ENCODE results near the gene CEP192.
"Not testable (repeated sequence)": the region's sequence is repeated elsewhere in the genome, so short reads cannot be mapped to it uniquely, and the experiment has no call there.

CEP192 gene, protein sequence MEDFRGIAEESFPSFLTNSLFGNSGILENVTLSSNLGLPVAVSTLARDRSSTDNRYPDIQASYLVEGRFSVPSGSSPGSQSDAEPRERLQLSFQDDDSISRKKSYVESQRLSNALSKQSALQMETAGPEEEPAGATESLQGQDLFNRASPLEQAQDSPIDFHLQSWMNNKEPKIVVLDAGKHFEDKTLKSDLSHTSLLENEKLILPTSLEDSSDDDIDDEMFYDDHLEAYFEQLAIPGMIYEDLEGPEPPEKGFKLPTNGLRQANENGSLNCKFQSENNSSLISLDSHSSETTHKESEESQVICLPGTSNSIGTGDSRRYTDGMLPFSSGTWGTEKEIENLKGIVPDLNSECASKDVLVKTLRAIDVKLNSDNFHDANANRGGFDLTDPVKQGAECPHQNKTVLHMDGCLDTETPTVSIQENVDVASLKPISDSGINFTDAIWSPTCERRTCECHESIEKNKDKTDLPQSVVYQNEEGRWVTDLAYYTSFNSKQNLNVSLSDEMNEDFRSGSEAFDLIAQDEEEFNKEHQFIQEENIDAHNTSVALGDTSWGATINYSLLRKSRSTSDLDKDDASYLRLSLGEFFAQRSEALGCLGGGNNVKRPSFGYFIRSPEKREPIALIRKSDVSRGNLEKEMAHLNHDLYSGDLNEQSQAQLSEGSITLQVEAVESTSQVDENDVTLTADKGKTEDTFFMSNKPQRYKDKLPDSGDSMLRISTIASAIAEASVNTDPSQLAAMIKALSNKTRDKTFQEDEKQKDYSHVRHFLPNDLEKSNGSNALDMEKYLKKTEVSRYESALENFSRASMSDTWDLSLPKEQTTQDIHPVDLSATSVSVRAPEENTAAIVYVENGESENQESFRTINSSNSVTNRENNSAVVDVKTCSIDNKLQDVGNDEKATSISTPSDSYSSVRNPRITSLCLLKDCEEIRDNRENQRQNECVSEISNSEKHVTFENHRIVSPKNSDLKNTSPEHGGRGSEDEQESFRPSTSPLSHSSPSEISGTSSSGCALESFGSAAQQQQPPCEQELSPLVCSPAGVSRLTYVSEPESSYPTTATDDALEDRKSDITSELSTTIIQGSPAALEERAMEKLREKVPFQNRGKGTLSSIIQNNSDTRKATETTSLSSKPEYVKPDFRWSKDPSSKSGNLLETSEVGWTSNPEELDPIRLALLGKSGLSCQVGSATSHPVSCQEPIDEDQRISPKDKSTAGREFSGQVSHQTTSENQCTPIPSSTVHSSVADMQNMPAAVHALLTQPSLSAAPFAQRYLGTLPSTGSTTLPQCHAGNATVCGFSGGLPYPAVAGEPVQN (N-terminal part only)

DNA sequence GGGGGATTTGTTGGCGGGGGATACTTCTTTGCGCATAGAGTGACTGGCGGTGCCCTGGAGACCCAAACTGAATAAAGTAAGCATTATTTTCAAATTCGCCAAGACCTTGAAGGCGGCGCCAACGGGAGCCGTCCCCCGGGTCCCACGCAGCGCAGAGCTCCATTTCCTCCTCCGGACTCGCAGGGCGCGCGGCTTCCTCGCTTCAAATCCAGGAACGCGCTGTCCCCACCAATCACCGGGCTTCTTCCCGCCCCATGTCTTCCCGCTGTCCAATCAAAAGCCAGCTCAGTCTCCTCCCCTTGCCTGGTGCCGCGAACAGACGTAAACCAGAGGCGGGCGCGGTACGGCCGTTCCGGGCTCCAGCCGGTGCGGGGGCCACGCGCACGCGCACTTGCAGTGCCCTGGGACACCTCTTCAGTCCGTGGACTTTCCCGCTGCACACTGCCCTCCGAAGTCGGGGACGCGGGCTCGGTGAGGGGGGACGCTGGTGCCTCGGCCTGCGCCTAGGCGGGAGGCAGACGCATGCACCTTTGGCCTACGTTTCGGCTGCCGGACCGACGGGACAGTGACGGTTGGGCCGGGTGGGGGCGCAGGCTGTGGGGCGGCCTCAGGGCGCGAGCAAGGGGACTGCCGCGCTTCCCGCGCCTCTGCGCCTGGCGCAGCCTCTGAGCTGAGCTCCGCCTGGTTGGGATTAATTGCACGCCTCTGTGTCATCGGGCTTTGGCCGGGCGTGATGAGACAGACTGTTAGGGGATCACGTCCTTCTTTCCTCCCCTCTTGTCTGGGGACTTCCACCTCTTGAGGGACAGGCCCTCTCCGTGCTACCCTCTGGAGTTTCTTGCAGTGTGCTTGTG is at the start of gene CEP192:
Gene CEP192 (plus strand): TSS at position 396 of the 854 bp plus-strand sequence. CDS start 8,063 bp downstream, outside the sequence.
- DNase-seq: peak; percentile 96

DNA sequence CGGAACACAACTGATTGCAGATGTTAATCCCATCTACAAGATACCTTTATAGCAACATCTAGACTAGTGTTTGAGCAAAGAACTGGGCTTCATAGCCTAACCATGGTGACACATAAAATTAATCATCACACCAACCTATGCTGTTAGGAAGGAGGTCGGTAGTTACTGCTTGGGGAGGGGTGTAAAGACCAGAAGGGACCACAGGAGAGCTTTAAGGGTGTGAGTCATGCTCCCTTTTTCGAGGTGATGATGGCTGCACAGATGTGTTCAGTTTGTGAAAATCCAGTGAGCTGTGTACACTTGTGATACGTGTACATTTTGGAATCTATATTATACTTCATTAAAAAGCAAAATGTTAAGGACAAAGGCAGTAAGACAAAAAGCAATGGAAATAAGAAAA is 47.9 kb upstream of the CEP192 start:
- DNase-seq: no peak

DNA sequence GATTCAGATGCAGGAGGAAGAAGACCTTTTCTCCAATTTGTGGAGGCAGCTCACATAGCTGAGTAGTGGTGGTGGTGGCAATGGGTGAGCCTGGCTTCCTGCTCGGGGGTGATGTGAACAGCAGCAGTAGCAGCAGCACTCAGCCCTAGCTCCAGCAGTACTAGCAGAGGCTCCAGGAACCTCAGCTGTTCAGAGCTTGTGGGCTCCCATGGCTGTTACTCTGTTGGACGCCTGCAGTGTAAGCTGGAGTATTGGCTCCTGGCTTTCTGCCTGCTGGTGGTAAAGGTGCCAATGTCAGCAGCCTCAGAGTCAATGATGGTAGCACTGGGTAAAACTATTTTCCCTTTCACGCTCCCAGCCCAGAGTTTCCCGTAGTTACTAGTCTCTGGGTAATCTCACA is 46.5 kb upstream of the CEP192 start:
- DNase-seq: no peak

DNA sequence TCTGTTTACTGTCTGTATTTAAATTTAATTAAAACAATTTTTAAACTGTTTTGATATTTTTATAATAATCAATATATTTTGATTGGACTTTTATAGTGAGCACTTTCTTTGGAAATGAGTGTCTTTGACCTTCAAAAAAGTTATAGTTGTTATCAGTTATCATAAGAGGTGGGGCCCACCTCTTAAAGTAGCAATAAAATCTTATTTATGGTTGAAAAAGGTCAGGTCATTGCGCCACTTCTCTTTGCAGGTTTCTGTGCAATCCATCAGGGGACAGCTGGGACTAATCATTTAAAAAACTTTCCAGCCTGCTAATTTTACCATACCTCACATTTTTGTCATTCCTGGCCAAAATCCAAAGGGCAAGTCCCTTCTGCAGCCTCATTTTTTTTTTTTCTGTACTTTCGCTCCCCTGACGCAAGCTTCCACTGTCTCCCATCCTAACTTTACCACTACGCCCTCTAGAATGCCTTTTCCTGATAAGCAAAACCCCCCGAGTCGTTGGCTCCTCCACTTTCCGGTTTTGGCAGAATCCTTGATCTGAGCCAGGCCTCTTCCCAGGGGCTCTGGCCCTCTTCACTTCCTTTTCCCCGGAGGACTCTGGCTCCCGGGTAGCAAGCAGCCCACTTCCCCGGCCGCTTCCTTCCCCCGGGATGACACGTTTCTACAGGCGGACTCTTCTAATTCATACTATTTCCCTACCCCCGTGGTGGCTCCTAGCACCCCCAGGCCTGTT is 44.4 kb upstream of the CEP192 start:
- DNase-seq: peak; percentile 68

DNA sequence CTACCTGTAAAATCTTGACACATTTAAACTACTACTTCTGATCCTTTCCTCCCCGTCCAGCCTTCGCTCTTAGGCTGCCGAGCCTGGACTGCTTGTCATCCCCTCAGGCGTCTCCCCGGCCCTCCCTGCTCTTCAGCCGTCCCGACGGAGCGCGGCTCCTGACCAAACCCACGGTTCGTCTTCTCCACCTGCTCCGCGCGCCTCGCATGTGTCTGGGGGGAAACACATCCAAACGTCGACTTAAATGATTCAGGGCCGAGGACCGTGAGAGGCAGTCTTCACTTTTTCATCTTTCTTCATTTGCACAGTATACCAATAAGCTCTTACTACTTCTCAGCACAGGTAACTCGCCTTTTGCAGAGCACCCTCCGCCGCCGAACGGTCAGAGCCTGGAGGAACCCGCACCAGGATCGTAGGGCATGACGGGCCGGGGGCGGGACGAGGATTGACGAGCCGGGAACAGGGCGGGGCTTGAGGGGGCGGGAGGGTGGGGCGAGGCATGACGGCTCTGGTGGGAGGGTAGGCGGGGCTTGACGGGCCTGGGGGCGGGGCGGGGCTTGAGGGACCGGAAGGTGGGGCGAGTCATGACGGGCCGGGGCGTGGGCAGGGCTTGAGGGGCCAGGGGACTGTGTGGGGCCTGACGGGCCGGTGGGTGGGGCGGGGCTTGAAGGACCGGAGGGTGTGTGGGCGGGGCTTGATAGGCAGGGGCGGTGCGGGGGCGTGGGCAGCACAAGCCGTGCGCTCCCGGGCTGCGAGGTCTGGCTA is 43.7 kb upstream of the CEP192 start, which contains the start of gene SEH1L:
Gene SEH1L (plus strand): TSS at position 727 of the 765 bp plus-strand sequence. CDS start 111 bp downstream, outside the sequence.
- peak; percentile 99 for DNase-seq

DNA sequence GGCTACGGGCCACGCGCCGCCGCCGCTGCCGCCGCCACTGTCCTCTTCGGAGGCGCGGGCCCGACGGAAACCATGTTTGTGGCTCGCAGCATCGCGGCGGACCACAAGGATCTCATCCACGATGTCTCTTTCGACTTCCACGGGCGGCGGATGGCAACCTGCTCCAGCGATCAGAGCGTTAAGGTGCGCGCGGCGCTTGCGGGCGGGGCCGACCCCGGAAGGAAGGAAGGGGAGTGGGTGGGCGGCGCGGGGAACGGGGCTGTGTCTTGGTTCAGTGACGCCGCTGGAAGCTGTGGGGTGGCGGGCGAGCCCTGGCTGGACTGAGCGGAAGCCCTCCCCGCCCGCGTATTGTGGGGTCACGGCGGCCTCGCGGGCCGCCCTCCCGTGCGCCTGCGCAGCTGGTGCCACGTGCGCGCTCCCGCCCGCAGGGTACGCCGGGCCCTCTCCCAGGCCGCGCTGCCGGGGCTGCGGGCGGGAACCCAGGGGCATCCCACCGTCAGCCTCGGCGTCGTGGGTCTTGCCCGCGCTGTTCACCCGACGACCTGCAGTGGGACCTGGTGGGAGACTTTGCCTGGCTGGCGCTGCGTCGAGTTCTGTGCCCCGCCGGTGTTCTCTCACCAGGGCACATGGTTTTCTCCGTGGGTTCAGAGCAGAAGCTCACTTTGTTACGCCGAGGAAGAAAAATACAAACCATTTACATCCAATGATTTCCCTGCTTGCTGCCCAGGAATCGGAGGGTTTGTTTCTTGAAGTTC is 42.9 kb upstream of the CEP192 start:
- DNase-seq: peak; percentile 98

DNA sequence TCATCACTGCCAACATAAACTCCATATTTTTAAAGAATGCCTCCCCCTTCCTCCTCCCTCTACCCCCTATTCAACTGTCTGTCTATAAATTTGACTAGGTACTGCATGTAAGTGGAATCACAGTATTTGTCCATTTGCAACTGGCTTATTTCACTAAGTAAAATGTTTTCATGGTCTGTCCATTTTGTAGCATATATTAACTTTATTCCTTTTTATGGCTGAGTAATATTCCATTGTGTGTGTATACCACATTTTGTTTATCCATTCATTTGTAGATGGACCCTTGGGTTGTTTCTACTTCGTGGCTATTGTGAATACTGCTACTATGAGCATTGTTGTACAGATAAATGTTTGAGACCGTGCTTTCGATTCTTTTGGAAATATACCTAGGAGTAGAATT is 32.7 kb upstream of the CEP192 start:
- DNase-seq: no peak

DNA sequence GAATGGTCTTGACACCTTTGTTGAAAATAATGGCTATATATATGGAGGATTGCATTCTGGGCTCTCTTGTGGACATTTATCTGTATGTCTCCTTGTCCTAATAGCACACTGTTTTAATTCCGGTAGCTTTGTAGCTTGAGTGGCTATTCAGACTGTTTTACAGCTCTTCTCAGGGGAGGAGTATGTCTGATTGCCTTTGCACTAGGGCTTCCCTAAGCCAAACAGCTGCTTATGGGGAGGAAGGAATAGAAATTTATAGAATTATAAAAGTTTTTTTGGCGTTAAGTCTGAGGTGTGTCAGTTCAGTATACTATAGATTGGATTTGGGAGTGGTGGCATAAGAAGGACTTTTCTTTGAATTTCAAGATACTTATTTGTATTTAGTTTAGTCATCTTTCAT is 30.8 kb upstream of the CEP192 start:
- DNase-seq: no peak

DNA sequence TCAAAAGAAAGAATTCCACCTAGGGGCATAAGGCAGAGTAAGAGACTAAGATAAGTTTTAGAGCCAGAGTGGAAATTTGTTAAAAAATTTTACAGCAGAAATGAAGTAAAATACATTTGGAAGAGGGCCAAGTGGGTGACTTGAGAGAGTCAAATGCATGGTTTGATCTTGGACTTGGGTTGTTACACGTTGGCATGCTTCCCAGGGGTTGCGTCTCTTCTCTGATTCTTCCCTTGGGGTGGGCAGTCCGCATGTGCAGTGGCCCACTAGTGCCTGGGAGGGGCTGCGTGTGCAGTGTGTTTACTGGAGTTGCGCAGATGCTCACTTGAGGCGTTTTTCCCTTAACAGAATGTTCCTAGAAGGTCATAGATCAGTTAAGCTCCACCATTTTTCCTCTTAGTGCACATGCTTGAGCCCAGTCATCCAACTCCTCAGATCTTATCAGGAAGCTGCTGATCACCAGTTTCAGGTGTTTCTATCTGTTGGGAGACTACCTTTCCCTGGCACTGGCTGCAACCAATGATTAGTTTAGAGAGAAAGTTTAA is 30.2 kb upstream of the CEP192 start:
- no peak for DNase-seq

DNA sequence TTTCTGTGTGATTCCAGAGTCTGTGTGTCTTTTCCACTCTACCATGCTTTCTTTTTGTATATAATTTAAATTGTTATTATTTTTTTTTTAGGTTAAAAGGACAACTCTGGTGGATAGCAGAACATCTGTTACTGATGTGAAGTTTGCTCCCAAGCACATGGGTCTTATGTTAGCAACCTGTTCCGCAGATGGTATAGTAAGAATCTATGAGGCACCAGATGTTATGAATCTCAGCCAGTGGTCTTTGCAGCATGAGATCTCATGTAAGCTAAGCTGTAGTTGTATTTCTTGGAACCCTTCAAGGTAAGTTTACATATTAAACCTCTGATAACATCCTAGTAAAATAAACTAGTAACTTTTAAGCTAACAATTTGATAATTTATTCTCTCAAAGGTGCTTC is 28.1 kb upstream of the CEP192 start:
- no peak for DNase-seq

DNA sequence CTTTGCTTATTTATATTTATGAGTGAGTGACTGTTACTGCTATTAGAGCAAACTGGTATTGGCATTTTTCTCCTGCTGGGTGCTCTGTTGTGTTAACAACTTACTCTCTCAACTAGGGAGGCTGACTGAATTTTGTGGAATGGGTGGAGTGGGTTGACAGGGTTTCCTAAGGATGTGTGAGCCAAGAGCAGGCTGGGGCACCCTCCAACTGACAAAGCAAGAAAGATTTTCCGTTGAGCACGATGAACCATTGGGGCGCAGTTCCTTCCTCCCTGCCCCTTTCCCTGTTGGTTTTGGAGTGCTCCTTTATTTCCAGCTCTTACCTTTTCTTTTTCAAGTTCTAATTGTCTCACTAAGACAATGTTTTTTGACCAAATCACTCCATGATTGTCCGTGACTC is 23.0 kb upstream of the CEP192 start:
- no peak for DNase-seq

DNA sequence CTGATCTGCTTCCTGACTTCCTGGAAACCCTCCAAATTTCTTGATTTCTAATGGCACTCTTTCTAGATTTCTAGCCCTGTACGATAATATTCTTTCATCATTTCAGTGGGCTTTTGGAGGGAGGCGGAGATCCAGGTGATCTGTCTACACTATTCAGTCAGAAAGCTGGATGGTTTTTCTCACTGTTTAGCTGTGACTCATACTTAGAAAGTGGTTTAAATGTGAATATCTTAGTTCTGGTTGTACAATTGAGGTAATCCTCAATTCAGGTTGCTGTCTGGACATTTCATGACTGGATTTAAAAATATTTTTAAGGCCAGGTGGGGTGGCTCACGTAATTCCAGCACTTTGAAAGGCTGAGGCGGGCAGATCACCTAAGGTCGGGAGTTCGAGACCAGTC is 22.5 kb upstream of the CEP192 start:
- no peak for DNase-seq

DNA sequence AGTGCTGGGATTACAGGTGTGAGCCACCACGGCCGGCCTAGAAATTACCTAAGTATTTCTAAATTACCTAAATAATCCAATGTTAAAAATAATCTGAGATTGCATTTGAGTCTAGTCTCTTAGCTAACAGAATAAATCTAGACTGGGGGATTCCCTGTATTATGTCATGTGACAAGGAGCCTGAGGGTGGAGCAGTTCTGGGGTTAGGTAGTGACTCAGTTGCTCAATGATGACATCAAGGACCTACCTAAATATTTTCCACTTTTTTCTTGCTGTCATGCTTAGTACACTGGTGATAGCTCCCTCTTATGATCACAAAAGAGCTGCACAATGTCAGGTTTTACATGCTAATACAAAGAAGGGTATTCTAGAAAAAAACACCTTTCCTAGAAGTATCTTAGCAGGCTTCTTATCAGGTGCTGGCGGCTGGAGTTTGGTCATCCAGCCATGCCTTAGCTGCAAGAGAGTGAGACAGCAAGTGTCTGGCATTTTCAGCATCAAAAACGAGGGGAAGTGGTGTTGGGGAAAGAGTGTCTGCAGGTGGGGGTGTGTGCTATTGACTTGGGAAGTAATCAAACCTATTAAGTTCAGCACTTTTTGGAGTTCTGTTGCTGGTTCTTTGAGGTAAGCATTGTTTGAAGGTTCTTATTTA is 17.5 kb upstream of the CEP192 start:
- no peak for DNase-seq

DNA sequence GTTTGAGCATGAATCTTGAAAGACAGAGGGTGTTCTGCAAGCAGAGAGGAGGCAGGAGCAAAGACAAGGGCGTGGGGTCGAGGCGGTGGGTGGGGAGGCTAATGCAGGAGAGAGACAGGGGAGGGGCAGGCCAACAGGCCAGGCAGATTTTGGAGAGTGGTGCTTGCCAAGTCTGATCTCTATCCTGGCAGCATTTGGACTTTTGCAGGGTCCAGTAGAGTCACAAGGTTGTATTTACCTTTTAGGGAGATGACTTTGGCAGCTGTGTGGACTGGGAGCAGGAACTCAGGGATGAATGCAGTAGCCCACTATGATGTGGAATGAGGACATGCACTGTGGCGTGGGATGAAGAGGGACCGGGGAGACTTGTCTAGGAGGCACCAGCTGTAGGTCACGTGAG is 15.7 kb upstream of the CEP192 start:
- no peak for DNase-seq

DNA sequence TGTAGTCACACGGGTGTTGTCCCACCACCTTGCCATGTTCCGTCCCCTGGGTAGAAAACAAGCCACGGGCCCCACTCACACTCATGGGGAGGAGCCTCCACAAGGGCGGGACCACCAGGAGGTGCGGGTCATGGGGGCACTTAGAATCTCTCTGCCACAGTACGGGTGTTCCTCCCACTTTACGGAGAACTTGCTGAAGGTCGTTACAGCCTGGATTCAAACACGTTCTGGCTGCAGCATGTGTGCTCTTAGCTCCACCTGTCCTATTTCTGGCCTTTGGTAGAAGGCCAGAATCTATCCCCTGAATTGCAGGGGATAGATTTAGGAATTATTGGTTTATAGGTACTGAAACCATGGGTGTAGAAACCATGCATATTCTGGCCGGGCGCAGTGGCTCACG is 14.9 kb upstream of the CEP192 start:
- no peak for DNase-seq

DNA sequence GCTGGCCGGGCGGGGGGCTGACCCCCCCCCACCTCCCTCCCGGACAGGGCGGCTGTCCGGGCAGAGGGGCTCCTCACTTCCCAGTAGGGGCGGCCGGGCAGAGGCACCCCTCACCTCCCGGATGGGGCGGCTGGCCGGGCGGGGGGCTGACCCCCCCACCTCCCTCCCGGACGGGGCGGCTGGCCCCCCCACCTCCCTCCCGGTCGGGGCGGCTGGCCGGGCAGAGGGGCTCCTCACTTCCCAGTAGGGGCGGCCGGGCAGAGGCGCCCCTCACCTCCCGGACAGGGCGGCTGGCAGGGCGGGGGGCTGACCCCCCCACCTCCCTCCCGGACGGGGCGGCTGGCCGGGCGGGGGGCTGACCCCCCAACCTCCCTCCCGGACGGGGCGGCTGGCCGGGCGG is 11.1 kb upstream of the CEP192 start:
- DNase-seq: not testable (repeated sequence)

DNA sequence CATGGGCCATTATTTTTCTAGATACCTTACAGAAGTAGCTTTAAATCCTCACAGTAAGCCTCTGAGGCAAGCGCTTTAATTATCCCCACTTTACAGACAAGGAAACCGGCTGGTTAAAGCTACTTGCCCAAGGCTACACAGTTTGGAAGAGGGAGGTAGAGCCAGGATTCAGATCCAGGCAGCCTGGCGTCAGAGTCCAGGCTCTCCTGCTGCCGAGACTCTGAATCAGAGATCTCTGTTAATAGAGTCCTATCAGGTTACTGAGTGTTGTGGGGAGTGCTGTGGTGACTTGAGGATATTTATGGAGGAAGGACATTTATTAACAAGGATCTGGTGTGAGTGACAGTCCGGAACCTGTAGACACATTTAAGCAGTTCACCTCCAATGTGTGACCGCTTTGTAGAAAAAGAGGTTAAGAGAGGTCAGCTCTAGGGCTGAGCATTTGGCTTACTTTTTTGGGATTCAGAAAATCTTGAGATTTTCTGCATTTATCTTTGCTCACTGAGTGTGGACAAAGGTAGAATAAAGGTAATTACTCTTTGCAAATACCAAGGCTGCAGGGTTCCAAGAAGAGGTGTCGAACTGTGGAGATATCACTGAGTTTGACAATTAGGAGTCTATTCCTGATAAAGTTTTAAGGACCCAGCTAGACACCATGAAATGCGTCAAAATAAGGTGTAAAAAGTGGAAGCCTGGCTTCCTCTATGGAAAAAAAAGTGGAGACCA is 1.6 kb upstream of the CEP192 start:
- no peak for DNase-seq

DNA sequence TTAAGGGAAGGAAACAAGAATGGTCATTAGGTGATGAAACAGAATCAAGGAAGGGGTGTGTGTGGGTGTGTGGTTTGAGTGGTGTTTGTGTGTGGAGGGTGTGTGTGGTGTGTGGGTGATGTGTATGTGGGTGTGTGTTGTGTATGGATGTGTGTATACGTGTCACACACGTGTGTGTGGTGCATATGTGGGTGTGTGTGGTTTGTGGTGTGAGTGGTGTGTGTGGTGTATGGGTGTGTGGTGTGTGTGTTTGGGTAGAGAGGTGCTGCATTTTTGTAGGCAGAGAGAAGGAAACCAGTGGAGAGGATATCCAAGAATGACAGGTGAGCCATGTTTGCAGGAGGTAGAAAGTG is 1.1 kb upstream of the CEP192 start:
- peak; percentile 81 for DNase-seq
